NAMALWA (cell line): ENCODE results near the gene PRKG1.
"Not testable (repeated sequence)": the region's sequence is repeated elsewhere in the genome, so short reads cannot be mapped to it uniquely, and the experiment has no call there.

ENCODE experiments used
- DNase-seq: peaks from one replicate; pipeline ENCODE4 v3.0.0-alpha.2; 2015; ENCODE audit warnings: low spot score

Gene PRKG1

GRCh38 chr10:52221923-52222322, 1147.6 kb downstream of the PRKG1 start:
- DNase-seq, result no peak

- no peak for DNase-seq
These were observed 1152.0 kb downstream of the PRKG1 start for GRCh38 chr10:52226197-52226847.

GRCh38 chr10:52228556-52228955, 1154.3 kb downstream of the PRKG1 start:
- no peak for DNase-seq

DNA sequence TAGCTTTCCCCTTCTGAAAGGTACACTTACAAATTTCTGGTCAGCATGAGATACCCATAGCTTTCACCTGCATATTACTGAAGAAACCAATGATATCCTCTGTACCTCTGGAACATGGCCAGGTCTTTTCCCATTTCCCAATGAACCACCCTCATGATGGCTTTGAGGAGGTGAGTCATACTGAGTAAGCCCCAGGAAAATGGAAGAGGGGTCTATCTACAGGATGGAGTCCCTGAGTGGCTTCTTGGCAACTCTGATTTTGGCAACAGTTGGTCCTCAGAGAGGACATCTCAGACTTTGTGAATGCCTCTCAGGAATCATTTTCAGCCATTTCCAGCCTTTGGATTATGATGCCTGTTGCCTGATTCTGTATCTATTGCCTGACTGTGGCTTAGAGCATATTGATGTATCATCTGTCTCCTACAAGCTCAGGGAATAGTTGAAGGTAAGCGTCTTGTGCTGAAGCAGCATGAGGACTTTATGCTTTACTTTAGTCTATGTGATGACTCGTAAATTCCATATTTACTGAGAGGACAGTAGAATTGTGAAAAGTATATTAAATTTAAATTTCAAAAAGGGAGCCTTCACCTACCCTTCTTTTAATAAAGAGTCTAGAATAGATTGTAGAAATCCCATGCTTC, 1155.1 kb downstream of the PRKG1 start:
- DNase-seq, result no peak

DNA sequence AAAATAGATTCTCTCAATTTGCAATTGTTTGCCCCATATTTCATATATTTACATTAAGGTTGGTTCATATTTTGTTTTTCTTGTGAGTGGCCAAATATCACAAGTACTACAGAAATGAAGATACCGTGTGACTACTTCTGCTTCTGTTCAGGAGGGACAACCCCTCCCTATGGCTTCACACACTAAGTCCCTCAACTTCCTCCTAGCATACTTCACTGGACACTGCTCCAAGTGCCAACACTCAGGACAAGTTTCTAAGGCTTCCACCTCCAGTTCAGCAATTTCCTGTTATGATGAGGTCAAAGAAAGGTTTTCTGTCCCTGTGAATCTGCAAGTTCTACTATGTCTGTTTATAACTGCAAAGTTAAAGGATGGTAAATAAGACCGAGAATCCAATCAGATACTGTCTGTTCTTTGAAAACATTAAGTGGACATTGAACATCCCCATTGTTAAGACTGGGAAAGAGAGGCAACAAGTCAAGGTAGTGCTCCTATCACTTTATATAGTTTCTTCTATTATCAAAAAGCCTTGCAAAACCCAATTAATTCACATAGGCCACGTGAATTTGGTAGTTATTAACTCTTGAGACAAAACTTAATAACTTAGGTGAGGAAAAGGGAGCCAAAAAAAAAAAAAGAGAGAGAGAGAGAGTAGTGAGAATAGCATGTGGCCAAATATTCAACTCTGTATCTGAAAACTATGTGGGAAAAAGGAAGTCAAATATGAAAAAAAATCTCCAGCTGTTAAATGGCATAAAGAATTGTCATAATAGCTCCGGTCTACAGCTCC, 1158.5 kb downstream of the PRKG1 start:
- DNase-seq, result no peak

- not testable (repeated sequence) for DNase-seq
These were observed 1159.2 kb downstream of the PRKG1 start for GRCh38 chr10:52233351-52233991.

GRCh38 chr10:52239771-52240170, 1165.5 kb downstream of the PRKG1 start:
- no peak for DNase-seq

- DNase-seq, result no peak
These were observed 1171.3 kb downstream of the PRKG1 start for GRCh38 chr10:52245547-52245946.

- not testable (repeated sequence) for DNase-seq
These were observed 1173.6 kb downstream of the PRKG1 start for GRCh38 chr10:52247929-52248328.

DNA sequence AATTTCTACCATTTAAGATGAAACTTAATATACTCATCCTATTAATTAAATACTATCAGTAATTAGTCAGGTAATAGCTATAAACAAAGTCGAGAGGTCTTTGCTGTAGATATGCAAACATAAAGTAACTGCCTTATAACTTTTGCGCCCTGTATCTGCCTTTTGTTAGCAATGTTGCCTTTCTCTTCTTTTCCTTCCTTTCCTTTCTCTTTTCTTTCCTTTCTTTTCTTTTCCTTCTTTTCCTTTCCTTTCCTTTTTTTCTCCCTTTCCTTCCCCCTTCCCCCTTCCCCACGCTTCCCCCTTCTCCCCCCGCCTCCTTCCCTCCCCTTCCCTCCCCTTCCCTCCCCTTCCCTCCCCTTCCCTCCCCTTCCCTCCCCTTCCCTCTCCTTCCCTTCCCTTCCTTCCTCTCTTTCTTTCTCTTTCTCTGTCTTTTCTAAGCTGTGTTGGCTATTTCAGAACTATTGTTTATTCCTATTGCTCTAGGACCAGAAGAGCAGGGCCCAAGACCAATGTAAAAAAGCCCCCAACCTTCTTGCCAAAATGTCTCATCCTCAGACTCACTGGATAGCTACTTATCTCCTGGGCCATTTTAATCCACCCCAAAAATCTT, 1174.5 kb downstream of the PRKG1 start:
- DNase-seq, result no peak

GRCh38 chr10:52249850-52250395, 1175.6 kb downstream of the PRKG1 start:
- no peak for DNase-seq

- DNase-seq, result no peak
These were observed 1176.2 kb downstream of the PRKG1 start for GRCh38 chr10:52250510-52250909.

- no peak for DNase-seq
These were observed 1178.0 kb downstream of the PRKG1 start for GRCh38 chr10:52252307-52252706.

DNA sequence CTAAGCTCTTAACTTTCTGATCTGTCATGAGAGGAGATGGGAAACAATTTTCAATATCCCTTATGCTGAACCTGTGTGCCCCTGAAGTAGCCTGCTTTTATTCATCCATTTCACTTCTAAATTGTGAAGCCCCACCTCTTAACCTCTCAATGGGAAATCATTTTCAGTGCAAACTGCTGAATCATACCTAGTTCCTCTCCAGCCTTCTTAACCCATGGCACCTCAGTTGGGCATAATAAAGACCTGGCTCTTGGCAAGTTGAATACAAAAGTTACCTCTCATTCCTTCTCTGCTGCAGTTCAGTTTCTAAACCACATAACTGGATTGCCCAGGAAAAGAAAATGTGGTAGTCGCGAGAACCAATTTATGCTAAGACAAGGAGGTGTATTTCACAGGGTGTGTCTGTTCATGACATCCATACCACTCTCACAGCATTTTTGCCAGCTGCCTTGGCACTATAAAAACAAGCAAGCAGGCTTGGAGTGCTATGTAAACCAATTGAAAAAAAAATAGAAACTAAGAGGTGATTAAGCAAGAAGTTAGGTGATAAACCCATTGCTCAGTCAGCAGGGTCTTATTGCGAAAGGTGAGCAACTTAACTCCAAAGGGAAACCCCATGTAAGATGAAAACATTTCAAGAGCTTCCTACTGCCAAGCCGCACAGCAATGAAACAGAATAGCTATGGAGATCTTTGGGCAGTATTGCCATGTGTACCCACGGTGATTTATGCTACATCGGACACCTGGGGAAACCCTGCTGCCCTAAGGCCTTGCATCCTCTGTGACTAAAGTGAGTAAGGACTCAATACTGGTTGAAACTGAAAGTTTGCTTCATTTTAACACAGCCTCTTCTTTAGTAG, 1182.8 kb downstream of the PRKG1 start:
- DNase-seq, result no peak

GRCh38 chr10:52257692-52258075, 1183.4 kb downstream of the PRKG1 start:
- no peak for DNase-seq

DNA sequence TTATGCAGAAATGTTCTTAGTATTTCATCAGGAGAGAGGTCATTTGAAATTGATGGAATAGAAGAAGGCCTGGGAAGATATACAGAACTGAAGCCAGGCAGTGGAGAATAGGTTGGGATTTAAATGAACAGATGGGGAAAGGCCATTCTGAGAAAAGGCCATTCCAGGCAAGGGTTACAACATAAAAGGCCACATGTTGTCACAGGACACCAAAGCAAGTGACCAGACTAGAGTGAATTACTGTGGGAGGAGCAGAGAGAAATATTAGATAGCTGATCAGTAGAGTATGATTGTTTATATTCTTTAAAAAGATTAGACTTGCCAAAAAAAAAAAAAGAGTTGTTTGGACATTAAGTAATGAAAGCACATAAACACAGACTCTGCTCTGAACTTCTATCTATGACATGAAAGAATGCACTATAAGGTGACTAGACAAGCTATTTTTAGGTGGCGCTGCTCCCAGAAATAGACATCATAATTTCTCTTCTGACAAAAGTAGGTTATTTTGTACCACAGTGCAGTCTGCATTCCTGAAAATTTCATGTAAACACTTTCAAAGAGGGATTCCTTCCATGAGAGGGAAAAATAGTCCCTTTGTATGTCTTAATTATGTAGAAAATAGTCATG, 1184.6 kb downstream of the PRKG1 start:
- no peak for DNase-seq

GRCh38 chr10:52259426-52259812, 1185.1 kb downstream of the PRKG1 start:
- DNase-seq, result no peak

GRCh38 chr10:52261362-52261761, 1187.1 kb downstream of the PRKG1 start:
- DNase-seq, result no peak

- no peak for DNase-seq
These were observed 1191.0 kb downstream of the PRKG1 start for GRCh38 chr10:52265131-52265926.

GRCh38 chr10:52266858-52267257, 1192.6 kb downstream of the PRKG1 start:
- no peak for DNase-seq
